Measurements from ENCODE around the gene PAM.

- no peak for TF ChIP-seq ZNF274 (IDR thresholded peaks at IDR 0.05; ENCODE audit: low read depth, low read length)
- no peak for TF ChIP-seq YY1 (IDR thresholded peaks at IDR 0.05; ENCODE audit: insufficient read depth, insufficient read length)
Measured at GRCh38 chr5:103059525-103059924, 304.4 kb downstream of the PAM start.
